Measurements from ENCODE around the gene INS.

Gene INS

DNA sequence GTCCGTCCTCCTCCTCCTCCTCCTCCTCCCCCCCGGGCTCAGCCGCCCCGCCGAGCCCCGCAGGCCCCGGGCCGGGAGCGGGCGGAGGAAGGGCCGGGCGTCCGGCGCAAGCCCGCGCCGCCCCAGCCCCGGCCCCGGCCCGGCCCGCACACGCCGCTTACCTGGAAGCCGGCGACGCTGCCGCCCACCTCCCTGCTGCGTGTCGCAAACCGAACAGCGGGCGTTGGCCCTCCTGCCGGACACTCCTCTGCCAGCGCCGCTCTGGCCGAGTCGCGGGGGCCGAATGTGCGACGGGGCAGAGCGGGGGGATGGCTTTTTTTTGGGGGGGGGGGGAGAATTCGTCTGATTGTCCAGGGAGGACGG lies 23.0 kb downstream of the INS start:
- Histone ChIP-seq H3K9me3 (no peaks in the 10 kb centered on the region), H3K27me3 (no peaks in the 10 kb centered on the region; the same call in 1 of the 2 replicates), H3K4me1 (peaks cover 5% of the 10 kb centered on the region), H3K4me3 (ENCODE audit: low read depth, low read length) (peak overlapping the region; percentile 84), H3K36me3 (peaks cover 46% of the 10 kb centered on the region)
- no peak for DNase-seq
- TF ChIP-seq, protein P1, sequence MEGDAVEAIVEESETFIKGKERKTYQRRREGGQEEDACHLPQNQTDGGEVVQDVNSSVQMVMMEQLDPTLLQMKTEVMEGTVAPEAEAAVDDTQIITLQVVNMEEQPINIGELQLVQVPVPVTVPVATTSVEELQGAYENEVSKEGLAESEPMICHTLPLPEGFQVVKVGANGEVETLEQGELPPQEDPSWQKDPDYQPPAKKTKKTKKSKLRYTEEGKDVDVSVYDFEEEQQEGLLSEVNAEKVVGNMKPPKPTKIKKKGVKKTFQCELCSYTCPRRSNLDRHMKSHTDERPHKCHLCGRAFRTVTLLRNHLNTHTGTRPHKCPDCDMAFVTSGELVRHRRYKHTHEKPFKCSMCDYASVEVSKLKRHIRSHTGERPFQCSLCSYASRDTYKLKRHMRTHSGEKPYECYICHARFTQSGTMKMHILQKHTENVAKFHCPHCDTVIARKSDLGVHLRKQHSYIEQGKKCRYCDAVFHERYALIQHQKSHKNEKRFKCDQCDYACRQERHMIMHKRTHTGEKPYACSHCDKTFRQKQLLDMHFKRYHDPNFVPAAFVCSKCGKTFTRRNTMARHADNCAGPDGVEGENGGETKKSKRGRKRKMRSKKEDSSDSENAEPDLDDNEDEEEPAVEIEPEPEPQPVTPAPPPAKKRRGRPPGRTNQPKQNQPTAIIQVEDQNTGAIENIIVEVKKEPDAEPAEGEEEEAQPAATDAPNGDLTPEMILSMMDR (IDR thresholded peaks at IDR 0.05; ENCODE audit: low read depth, low read length) = no peak

DNA sequence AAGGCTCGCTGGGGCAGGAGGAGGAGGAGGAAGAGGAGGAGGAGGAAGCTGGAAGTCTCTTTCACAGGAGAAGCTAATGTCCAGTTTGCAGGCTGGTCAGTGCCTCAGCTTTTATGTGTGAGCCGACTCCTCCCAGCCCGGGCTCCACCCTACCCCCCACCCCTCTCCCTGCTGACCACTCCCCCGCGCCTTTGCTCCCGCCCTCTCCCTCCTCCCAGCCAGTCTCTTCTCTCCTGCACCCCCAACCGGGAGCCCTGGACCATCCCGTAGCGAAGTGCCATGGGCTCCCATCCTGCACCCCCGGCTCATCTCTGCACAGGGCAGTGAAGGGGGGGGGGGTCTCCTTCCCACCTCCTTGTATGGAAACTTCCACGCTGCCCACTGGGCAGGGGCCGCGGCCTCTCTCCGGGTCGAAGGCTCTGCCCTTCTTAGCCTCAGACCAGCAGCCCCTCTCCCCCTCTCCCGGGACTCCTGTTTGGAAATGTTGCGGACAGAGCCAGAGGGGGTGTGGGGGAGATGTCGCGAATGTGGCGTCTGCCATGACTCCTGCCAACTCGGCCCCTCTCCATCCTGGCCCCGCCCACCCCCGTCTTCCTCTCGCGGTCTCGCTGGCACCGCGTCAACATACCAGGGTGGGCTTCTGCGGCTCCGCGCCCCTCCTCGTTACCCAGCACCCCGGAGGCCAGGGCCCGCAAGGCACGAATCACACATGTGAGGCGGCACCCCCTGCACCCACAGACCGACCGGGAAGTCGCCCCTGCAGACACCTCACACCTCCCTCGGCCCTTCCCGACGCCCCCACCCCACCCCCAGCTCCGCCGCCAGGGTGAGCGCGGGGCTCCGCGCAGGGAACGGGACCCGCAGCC lies 23.6 kb downstream of the INS start:
- H3K27me3 ChIP-seq = no peaks in the 10 kb centered on the region; the same call in 1 of the 2 replicates
- peaks cover 5% of the 10 kb centered on the region for H3K4me1 ChIP-seq
- H3K36me3 ChIP-seq = peaks cover 52% of the 10 kb centered on the region
- peak; percentile 86 for DNase-seq
- H3K9me3 ChIP-seq = no peaks in the 10 kb centered on the region
- peak overlapping the region; percentile 84 for H3K4me3 ChIP-seq (ENCODE audit: low read depth, low read length)
- TF ChIP-seq, protein P1 (IDR thresholded peaks at IDR 0.05; ENCODE audit: low read depth, low read length) = no peak

GRCh38 chr11:2136952-2137201 lies 24.1 kb downstream of the INS start:
- H3K4me3 ChIP-seq (ENCODE audit: low read depth, low read length) = peak overlapping the region; percentile 84
- no peaks in the 10 kb centered on the region; the same call in 1 of the 2 replicates for H3K27me3 ChIP-seq
- H3K9me3 ChIP-seq = no peaks in the 10 kb centered on the region

DNA sequence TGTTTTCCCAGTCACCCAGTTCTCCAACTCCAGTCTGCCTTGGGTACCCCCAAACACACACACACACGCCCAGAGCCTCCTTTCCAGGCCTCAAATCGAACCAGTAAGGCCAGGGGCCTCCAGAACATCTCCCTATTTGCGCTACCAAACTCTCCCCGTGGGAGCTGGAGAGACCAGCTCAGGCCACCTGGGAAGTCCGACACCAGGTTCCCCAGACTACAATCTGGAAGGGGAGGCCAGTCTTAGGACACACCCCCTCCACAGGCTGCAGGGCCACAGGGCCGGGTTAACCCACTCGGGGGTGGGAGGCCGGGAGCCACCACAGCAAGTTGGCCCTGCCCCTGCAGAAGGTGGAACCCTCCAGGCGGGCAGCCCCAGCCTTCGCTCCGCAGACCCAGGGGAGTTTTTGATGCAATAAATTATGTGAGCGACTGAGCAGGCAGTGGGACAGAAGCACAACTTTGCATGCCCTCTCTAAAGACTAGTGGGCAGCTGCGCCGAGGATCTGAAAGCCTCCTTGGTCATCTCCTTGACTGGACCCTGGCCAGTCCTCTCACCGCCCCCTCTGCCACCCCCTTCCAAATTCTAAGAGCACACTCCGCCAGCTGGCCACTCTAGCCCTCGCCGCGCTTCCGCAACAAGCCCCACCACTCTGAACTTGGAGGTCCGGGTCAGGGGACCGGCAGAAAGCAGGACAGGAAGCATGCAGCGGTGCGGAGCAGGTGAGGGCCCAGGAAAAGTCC lies 24.6 kb downstream of the INS start:
- Histone ChIP-seq H3K9me3 (no peaks in the 10 kb centered on the region), H3K27me3 (no peaks in the 10 kb centered on the region; the same call in 1 of the 2 replicates), H3K36me3 (peaks cover 61% of the 10 kb centered on the region), H3K4me1 (peaks cover 8% of the 10 kb centered on the region), H3K4me3 (ENCODE audit: low read depth, low read length) (peak overlapping the region; percentile 84)
- DNase-seq = no peak
- TF ChIP-seq, protein P1 (IDR thresholded peaks at IDR 0.05; ENCODE audit: low read depth, low read length) = no peak

More at GRCh38 chr11:2136952-2137201, 24.1 kb downstream of the INS start:
- TF ChIP-seq, protein P1 (IDR thresholded peaks at IDR 0.05; ENCODE audit: low read depth, low read length) = no peak
- no peak for DNase-seq
- Histone ChIP-seq H3K4me1 (peaks cover 8% of the 10 kb centered on the region), H3K36me3 (peaks cover 56% of the 10 kb centered on the region)

GRCh38 chr11:2135648-2136201 lies 25.3 kb downstream of the INS start:
- no peaks in the 10 kb centered on the region for H3K9me3 ChIP-seq
- DNase-seq = peak; percentile 69
- H3K27me3 ChIP-seq = no peaks in the 10 kb centered on the region; the same call in 1 of the 2 replicates
- H3K36me3 ChIP-seq = peaks cover 67% of the 10 kb centered on the region
- peak overlapping the region; percentile 84 for H3K4me3 ChIP-seq (ENCODE audit: low read depth, low read length)
- peaks cover 12% of the 10 kb centered on the region for H3K4me1 ChIP-seq
- TF ChIP-seq, protein P1 (IDR thresholded peaks at IDR 0.05; ENCODE audit: low read depth, low read length) = no peak
